Fibroblast of lung (primary cell): Measurements from ENCODE around the gene MIOX.

Experiments
- CTCF ChIP-seq, 2 donors: IDR thresholded peaks in 1 of 2; conservative IDR thresholded peaks in 1 of 2; 1 replicate in 1 of 2; 2 replicates in 1 of 2; pipeline ENCODE4 v1.5.1; 2011 to 2012; ENCODE audit warnings: low read length in 2 of 2, control low read depth in 1 of 2, inconsistent platforms in 1 of 2, low read depth in 1 of 2, mild to moderate bottlenecking in 1 of 2
- EZH2 ChIP-seq: IDR thresholded peaks from 2 replicates; pipeline ENCODE4 v1.5.1; 2012; ENCODE audit warnings: low read length, control low read depth, mild to moderate bottlenecking; ENCODE audit errors: missing control alignments

- no peak for TF ChIP-seq CTCF (conservative IDR thresholded peaks at IDR 0.05 in 1 of 2, IDR thresholded peaks at IDR 0.05 in 1 of 2; ENCODE audit: low read depth in 1 of 2, low read length in 2 of 2)
- no peak for TF ChIP-seq EZH2
Observed at GRCh38 chr22:50528682-50529415, 42.2 kb downstream of the MIOX start.
